HepG2 (cell line): ENCODE measurements around the gene SYNGR2.

ENCODE experiments used
- AHR ChIP-seq: IDR thresholded peaks from 2 replicates; pipeline ENCODE4 v1.6.1; 2018; ENCODE audit warnings: missing genetic modification reagents, missing compliant biosample characterization
- ELK4 ChIP-seq: sonication (generic); formaldehyde crosslinking; IDR thresholded peaks from 2 replicates; pipeline ENCODE4 v1.9.0; 2021; ENCODE audit warnings: missing genetic modification reagents, borderline replicate concordance
- EP300 ChIP-seq, 3 experiments: sonication (generic) in 1 of 3; formaldehyde crosslinking in 1 of 3; IDR thresholded peaks; 2 replicates each; pipeline versions ENCODE4 v1.5.1 to v1.6.1; 2011 to 2020; ENCODE audit warnings: low read depth in 2 of 3, low read length in 2 of 3, borderline replicate concordance in 1 of 3, improper control_type of control experiment in 1 of 3, mild to moderate bottlenecking in 1 of 3, missing genetic modification reagents in 1 of 3, moderate library complexity in 1 of 3
- JUN ChIP-seq: sonication (generic); formaldehyde crosslinking; IDR thresholded peaks from 2 replicates; pipeline ENCODE4 v1.4.0; 2020; ENCODE audit warnings: mild to moderate bottlenecking, missing genetic modification reagents
- KAT7 ChIP-seq: IDR thresholded peaks from 2 replicates; pipeline ENCODE4 v1.6.1; 2018; ENCODE audit warnings: borderline replicate concordance, missing compliant biosample characterization
- POLR2A ChIP-seq, 2 experiments: IDR thresholded peaks; 2 replicates each; pipeline ENCODE4 v1.6.1; 2011; ENCODE audit warnings: low read depth in 2 of 2, low read length in 2 of 2, mild to moderate bottlenecking in 1 of 2, moderate library complexity in 1 of 2; ENCODE audit not compliant: insufficient read depth in 1 of 2
- POLR2AphosphoS2 ChIP-seq: IDR thresholded peaks from 2 replicates; pipeline ENCODE4 v1.6.1; 2011; ENCODE audit warnings: low read depth, low read length, improper control_type of control experiment
- SMAD9 ChIP-seq: sonication (generic); formaldehyde crosslinking; IDR thresholded peaks from 2 replicates; pipeline ENCODE4 v1.5.1; 2020; ENCODE audit warnings: mild to moderate bottlenecking, missing genetic modification reagents
- USF2 ChIP-seq, 2 experiments: sonication (generic) in 1 of 2; formaldehyde crosslinking in 1 of 2; IDR thresholded peaks; 2 replicates each; pipeline versions ENCODE4 v1.5.1 to v1.6.1; 2011 to 2020; ENCODE audit warnings: borderline replicate concordance in 1 of 2, low read depth in 1 of 2, low read length in 1 of 2, mild to moderate bottlenecking in 1 of 2, missing genetic modification reagents in 1 of 2, moderate library complexity in 1 of 2
- ZNF747 ChIP-seq: sonication (generic); formaldehyde crosslinking; IDR thresholded peaks from 2 replicates; pipeline ENCODE4 v1.8.1; 2023; ENCODE audit warnings: missing genetic modification reagents, mild to moderate bottlenecking, borderline replicate concordance

- no peak for TF ChIP-seq SMAD9
- no peak for TF ChIP-seq KAT7 (CRISPR knock-in tag)
- no peak for TF ChIP-seq POLR2AphosphoS2
- TF ChIP-seq ZNF747 (CRISPR knock-in tag): no peak
- TF ChIP-seq AHR: no peak
- no peak for TF ChIP-seq ELK4 (CRISPR knock-in tag)
- TF ChIP-seq EP300 (IDR thresholded peaks at IDR 0.05; ENCODE audit: low read depth in 2 of 2, low read length in 2 of 2): no peak
- TF ChIP-seq EP300 (CRISPR knock-in tag; IDR thresholded peaks at IDR 0.05; ENCODE audit: borderline replicate concordance): no peak
- TF ChIP-seq JUN (CRISPR knock-in tag): no peak
- no peak for TF ChIP-seq USF2 (IDR thresholded peaks at IDR 0.05; ENCODE audit: low read depth, low read length)
- TF ChIP-seq USF2 (CRISPR knock-in tag; IDR thresholded peaks at IDR 0.05; ENCODE audit: borderline replicate concordance): no peak
- no peak; a peak in 2 of 4 replicates for TF ChIP-seq POLR2A (IDR thresholded peaks at IDR 0.05; ENCODE audit: insufficient read depth in 1 of 2, low read depth in 2 of 2, low read length in 2 of 2)
These were observed 49.6 kb upstream of the SYNGR2 start for GRCh38 chr17:78118801-78119241.
